Suppressor macrophage treated with lipopolysaccharide for 1 hour (primary cell): Measurements from ENCODE around the gene NFASC.
A peak's percentile ranks its signal among the peaks of the same experiment; 100 is the strongest.

ENCODE experiments used
- DNase-seq, 3 donors: peaks; one replicate each; pipeline ENCODE4 v3.0.0-alpha.2; 2020 to 2022

The NFASC gene

DNA sequence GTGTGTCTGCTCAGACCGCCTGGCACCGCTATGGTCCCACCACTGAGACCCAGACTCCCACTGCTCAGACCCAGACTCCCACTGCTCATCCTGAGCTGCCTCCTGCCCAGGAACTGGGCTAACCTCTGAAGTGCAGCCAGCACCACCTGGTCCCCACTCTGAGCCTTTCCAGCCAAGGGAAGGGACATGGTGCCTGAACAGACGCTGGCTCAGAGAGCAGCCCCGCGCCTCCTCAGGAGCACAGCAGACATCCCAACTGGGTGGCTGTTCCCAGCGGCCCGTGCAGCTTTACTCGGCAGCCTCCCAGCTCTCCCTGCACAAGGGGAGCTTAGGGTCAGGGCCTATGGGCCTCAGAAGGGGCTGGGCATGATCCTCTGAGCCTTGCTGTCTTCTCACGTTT lies 144.6 kb downstream of the NFASC start:
- DNase-seq: no peak

DNA sequence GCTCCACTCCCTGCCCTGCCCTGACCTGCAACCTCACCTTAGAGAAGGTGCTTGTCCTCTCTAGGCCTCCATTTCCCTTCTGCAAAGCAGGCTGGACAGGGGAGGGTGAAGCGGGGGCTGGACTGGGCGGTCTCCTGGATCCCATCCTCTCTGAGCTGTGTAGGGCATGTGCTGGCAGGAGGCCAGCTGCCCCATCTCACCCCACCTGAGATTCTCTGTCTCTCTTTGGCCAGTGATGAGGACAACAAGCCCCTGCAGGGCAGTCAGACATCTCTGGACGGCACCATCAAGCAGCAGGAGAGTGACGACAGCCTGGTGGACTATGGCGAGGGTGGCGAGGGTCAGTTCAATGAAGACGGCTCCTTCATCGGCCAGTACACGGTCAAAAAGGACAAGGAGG lies 145.4 kb downstream of the NFASC start:
- no peak for DNase-seq

- no peak for DNase-seq
Measured at GRCh38 chr1:205016584-205016983, 145.9 kb downstream of the NFASC start.

DNA sequence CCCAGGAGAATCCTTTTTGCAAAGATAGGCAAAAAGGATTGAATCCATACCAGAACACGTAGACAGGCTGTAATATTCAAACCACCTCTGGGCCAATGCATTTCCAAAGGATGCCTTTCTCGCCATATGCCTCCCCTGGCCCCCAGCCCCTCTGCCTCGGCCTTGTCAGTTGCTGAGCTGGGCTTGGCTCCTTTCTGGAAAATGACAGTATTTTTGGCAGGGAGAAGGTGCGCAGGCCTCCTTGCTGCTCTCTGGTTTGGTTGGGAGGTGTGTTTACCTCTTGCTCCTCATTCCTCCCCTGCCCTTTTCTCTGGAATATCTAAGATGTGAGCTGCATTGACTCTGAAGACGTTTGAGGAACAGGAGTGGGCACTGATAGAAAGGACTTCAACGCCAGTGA lies 146.3 kb downstream of the NFASC start:
- no peak for DNase-seq

- no peak for DNase-seq
Measured at GRCh38 chr1:205017766-205018165, 147.1 kb downstream of the NFASC start.

DNA sequence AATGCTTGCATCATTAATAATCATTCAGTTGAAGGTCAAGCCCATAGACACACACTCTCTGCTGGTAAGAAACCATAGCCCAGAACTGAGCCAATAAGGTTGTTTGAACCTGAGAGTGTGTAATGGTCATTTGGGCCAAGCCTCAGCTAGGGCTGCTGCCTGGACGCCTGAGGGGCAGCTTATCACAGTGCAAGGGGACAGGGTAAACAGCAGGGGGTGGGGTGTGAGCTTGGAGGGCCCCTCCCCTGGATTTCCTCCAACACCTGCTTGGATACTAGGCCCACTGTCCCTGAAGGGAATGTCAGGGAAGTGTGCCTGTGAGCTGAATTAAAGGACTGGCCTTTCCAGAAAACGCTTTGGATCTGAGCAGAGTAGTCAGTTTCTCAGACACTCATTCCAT lies 147.7 kb downstream of the NFASC start:
- DNase-seq: no peak

GRCh38 chr1:205020466-205020865 lies 149.8 kb downstream of the NFASC start:
- no peak for DNase-seq

DNA sequence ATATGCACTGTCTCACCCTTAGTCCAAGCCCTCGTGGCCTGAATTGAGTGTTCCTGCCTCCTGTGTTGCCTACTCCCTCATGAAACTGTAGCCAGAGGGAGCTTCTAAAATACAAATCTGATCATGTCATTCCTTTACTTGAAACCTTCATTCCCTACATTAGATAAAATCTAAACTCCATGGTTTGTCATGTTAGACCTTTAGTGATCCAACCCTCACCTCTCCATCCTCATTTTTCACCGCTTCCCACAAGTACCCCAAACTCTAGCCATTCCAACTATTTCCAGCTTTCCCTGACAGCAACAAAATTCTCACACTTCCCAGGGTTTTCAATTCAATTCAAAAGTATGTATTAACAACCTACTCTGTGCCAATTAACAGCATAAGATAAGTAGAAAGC lies 154.0 kb downstream of the NFASC start:
- no peak for DNase-seq

DNA sequence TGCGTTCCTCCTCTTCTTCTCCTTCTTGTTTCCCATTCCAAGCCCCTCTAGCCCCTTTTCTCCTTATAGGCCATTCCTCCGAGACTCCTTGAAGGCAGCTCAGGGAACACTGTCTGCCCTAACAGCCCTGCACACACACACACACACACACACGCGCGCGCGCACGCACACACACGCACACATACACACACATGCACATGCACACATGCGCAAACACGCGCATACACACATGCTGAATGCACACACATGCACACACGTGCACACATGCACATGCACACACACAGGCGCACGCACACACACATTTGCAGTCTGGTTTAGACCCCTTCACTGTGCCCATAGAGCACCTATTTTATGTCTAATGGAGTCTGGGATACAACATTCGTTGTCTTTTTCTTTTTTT lies 154.6 kb downstream of the NFASC start:
- no peak for DNase-seq

- DNase-seq: no peak
Measured at GRCh38 chr1:205026181-205026580, 155.5 kb downstream of the NFASC start.

DNA sequence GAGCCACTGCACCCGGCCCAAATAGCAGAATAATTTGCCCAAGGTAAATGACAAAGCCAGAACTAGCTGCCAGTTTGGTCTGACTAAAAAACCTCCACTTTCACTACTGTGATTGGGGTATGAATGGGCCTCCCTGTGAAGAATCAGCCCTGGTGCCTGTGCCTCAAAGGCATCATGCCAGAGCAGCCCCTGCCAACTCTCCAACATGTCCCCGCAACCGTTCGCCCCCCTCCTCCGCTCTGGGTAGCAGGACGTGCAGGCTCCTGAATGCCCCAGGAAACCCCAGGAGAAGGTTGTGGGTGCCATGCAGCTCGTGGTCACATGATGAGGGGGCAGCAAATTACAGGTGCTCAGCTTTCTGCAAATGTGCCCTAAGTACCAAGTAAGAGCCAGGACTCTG lies 157.7 kb downstream of the NFASC start:
- no peak for DNase-seq

DNA sequence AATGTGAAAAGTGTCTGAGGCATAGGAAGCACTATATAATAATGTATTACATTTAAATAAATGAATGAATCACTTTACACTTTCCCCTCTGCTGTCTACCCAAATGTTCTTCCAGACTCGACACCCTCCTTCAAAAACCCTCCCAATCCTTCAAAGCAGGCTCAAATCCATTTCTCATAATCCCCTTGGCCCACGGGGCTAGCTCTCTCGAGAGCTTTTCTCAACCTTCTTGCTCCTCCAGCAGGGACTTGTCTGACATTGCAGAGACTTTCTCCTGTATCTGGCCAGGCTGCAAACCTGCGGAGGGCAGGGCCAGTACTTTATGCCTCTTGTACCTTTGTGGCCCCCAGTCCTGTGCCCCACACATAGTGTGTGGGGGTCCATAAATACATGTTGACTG lies 158.3 kb downstream of the NFASC start:
- no peak for DNase-seq

- DNase-seq: no peak
Measured at GRCh38 chr1:205030241-205030640, 159.6 kb downstream of the NFASC start.

GRCh38 chr1:205030896-205031295 lies 160.2 kb downstream of the NFASC start:
- DNase-seq: no peak

DNA sequence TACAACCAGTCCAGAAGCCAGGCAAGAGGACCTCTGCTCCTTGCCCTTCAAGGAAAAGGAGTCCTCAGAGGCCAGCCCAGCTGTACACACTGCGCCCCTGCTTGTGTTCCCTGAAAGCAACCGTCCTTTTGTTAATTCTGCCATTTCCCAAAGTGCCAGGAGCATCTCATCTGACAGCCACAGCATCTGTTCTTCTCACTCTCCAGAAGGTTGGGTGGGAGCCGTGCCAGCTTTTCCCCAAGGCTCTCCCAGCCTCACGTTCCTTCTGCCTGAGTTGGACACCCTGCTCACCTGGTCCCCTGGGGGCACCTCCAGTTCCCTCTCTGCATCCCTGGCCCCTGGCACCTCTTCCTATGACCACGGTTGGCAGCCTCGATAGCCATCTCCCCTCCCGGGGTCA lies 161.8 kb downstream of the NFASC start:
- DNase-seq: no peak

DNA sequence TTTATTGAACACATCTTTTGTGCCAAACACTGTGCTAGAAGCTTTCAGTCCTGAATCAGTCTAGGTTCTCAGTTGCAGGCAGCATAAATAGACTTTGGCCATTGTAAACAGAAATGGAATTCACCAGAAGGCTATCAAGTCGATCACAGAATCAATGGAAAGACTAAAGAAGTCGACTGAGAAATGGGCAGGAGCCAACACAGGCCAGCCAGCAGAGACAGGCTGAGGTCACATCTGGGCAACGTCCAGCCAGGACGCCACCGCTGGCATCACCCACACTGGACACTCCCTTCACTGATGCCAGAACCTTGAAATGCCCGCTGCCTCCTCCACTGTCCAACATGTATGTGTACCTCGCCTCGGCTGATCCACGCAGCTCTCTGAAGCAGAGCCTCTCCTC lies 166.9 kb downstream of the NFASC start:
- DNase-seq: no peak

- DNase-seq: no peak
Measured at GRCh38 chr1:205038132-205038786, 167.6 kb downstream of the NFASC start.

- DNase-seq: no peak
Measured at GRCh38 chr1:205041001-205041715, 170.5 kb downstream of the NFASC start.

GRCh38 chr1:205041998-205042910 lies 171.6 kb downstream of the NFASC start:
- DNase-seq: peak in 1 of 3 donors; percentile 7

- DNase-seq: peak in 1 of 3 donors; percentile 5
Measured at GRCh38 chr1:205042911-205043806, 172.5 kb downstream of the NFASC start, which contains the start of gene CNTN2. CNTN2 (plus strand) TSS chr1:205043212; CDS start chr1:205053186, 9,974 bp downstream.

DNA sequence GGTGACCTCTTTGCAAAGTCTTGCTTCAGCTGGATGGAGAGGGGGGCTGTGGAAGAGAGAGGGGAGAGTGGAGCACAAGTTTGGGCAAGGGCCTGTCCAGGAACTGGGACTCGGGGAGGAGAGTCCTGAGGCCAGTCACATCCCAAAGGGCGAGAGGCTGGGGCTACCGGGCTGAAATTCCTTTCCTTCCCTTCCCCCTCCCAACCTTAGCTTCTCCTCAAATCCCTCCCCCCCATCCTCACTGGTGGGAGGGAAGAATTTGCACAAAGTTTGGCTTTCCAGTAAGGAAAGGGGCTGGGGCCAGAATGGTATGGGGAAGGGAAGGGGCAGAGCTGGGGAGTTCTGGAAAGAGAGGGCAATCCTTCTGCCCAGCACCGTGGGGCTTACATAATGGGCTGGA lies 173.2 kb downstream of the NFASC start:
- no peak for DNase-seq

DNA sequence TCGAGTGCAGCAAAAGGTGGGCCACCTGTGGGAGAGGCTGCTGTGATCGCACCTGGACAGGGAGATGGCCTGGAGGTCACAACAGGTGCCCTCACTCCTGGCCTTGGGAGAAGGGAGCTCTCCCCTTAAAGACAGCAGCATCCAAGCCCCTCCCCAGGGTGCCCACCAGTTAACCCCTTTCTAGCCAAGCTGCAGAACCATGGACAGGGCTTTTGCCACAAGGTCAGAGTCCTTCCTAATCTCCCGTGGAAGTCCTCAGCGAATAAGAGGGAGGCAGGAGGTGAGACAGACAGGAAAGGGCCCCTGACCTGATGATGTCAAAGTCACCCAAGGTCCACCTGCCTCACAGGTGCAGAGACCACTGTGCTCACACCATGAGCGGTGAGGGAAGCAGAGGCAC lies 174.1 kb downstream of the NFASC start:
- DNase-seq: no peak

DNA sequence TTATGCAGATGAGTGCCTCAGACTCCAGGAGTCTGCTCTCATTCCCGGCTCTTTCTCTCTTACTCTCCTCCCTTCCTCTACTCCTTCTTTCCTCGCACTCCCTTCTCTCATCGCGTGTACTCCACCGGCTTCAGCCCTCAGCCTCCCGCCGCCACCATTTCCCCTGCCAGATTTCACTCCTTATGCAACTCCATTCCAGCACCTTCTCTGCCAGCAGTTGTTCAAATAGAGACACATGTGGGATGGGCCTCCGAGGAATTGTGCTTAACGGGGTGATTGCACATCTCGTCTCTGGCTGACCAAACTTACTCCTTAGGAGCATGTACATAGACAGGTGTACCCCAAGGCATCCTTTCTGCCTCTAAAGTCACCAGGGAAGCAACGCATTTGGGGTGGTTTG lies 174.5 kb downstream of the NFASC start:
- DNase-seq: no peak
